Ishikawa (cell line): ENCODE results near the gene GDPD4.

Experiments
- EGR1 ChIP-seq: IDR thresholded peaks from 2 replicates; pipeline ENCODE4 v1.6.1; 2012
- EP300 ChIP-seq: IDR thresholded peaks from 2 replicates; pipeline ENCODE4 v1.6.1; 2012; ENCODE audit warnings: borderline replicate concordance
- FOXM1 ChIP-seq: IDR thresholded peaks from 2 replicates; pipeline ENCODE4 v1.6.1; 2012; ENCODE audit warnings: low read depth, borderline replicate concordance
- RAD21 ChIP-seq: IDR thresholded peaks from 2 replicates; pipeline ENCODE4 v1.6.1; 2012; ENCODE audit warnings: low read depth
- REST ChIP-seq: IDR thresholded peaks from 2 replicates; pipeline ENCODE4 v1.6.1; 2012; ENCODE audit warnings: low read depth, mild to moderate bottlenecking
- TAF1 ChIP-seq: IDR thresholded peaks from 2 replicates; pipeline ENCODE4 v1.6.1; 2012; ENCODE audit warnings: low read depth, mild to moderate bottlenecking
- TEAD4 ChIP-seq: IDR thresholded peaks from 2 replicates; pipeline ENCODE4 v1.6.1; 2012
- USF1 ChIP-seq: IDR thresholded peaks from 2 replicates; pipeline ENCODE4 v1.6.1; 2012
- ZBTB7A ChIP-seq: IDR thresholded peaks from 2 replicates; pipeline ENCODE4 v1.6.1; 2012; ENCODE audit warnings: low read depth

DNA sequence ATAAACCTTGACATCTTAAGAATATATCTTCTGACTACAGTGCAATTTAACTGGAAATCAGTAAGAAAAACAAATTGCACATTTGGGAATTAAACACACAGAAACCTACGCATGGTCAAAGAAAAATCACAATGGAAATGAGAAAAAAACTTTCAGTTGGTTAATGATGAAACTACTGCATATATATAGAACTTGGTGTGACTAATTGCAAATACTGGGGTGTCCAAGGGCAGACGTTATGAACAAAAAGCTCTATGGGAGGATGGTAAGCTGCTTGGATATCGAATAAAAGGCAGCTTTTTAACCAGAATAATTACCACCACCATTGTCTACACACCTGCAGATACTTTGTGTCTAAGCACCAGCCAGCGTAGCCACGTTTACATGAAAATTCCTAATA is 791 bp downstream of the GDPD4 start:
- TF ChIP-seq USF1 (no peak), EP300 (no peak), REST (no peak), FOXM1 (no peak), RAD21 (no peak), TEAD4 (no peak), ZBTB7A (no peak), EGR1 (no peak), TAF1 (no peak)
